SK-N-SH (cell line): ENCODE results near the gene MTCL3.

ENCODE experiments used
- CTCF ChIA-PET: fragments of 300-600, 350-600 bp; formaldehyde crosslinking; extraction: SDS; loops from one replicate; lab custom pipeline; 2021; lab: Yijun Ruan, JAX
- POLR2A ChIA-PET: fragments of 350-600 bp; sonication (Branson Sonifier 250); formaldehyde crosslinking; extraction: SDS; loops from one replicate; lab custom pipeline; 2020; ENCODE audit warnings: antibody characterized with exemption, inconsistent platforms; lab: Yijun Ruan, JAX
- DNase-seq: peaks from one replicate; pipeline ENCODE4 v3.0.0; 2012
- H2AFZ ChIP-seq: fragments of 200-600 bp; sonication (generic); 2 replicates; pipeline ENCODE4 v1.8.1; 2016; ENCODE audit warnings: antibody characterized with exemption, mild to moderate bottlenecking, low read depth
- H3F3A ChIP-seq: fragments of 200-600 bp; sonication (generic); replicated peaks from 2 replicates; pipeline ENCODE3; 2016; ENCODE audit warnings: antibody characterized with exemption, mild to moderate bottlenecking; ENCODE audit not compliant: insufficient read depth
- H3K27ac ChIP-seq, 2 experiments: fragments of 200-500 bp in 1 of 2; fragments of 200-600 bp in 1 of 2; sonication (Bioruptor generic) in 1 of 2; sonication (generic), shearing (Covaris generic) in 1 of 2; 2 replicates each; pipeline versions ENCODE4 v1.5.1 to v1.6.1; 2014 to 2016; ENCODE audit warnings: low read depth in 2 of 2, inconsistent platforms in 1 of 2, low read length in 1 of 2, mild to moderate bottlenecking in 1 of 2, mixed read lengths in 1 of 2
- H3K27me3 ChIP-seq: fragments of 200-600 bp; sonication (generic), shearing (Covaris generic); 2 replicates; pipeline ENCODE4 v1.6.1; 2016; ENCODE audit warnings: mixed run types; ENCODE audit not compliant: insufficient read depth
- H3K36me3 ChIP-seq, 2 experiments: fragments of 200-500 bp in 1 of 2; fragments of 200-600 bp in 1 of 2; sonication (Bioruptor generic) in 1 of 2; sonication (generic) in 1 of 2; replicated peaks in 1 of 2; 2 replicates each; pipeline versions ENCODE3 to v1.5.1; 2014 to 2016; ENCODE audit warnings: low read length in 1 of 2, mild to moderate bottlenecking in 1 of 2; ENCODE audit not compliant: insufficient read depth in 2 of 2, control insufficient read depth in 1 of 2
- H3K4me1 ChIP-seq, 2 experiments: fragments of 200-500 bp in 1 of 2; fragments of 200-600 bp in 1 of 2; sonication (Bioruptor generic) in 1 of 2; sonication (generic), shearing (Covaris generic) in 1 of 2; 2 replicates each; pipeline versions ENCODE4 v1.5.1 to v1.6.1; 2014 to 2016; ENCODE audit warnings: low read depth in 1 of 2, low read length in 1 of 2, mixed run types in 1 of 2; ENCODE audit not compliant: insufficient read depth in 2 of 2, control insufficient read depth in 1 of 2
- H3K4me2 ChIP-seq: fragments of 200-600 bp; sonication (generic), shearing (Covaris generic); 2 replicates; pipeline ENCODE4 v1.6.1; 2017; ENCODE audit warnings: mixed run types
- H3K4me3 ChIP-seq, 2 experiments: fragments of 200-500 bp in 1 of 2; fragments of 200-600 bp in 1 of 2; sonication (Bioruptor generic) in 1 of 2; sonication (generic), shearing (Covaris generic) in 1 of 2; 2 replicates each; pipeline versions ENCODE4 v1.5.1 to v1.8.1; 2014 to 2016; ENCODE audit warnings: low read depth in 2 of 2, inconsistent platforms in 1 of 2, low read length in 1 of 2, mild to moderate bottlenecking in 1 of 2, mixed read lengths in 1 of 2, moderate library complexity in 1 of 2
- H3K79me2 ChIP-seq: fragments of 200-600 bp; sonication (generic); 2 replicates; pipeline ENCODE4 v1.8.1; 2017; ENCODE audit warnings: mild to moderate bottlenecking; ENCODE audit not compliant: insufficient read depth
- H3K9ac ChIP-seq: fragments of 200-600 bp; sonication (generic); 2 replicates; pipeline ENCODE4 v1.6.1; 2017; ENCODE audit warnings: mixed run types
- H3K9me2 ChIP-seq: fragments of 200-600 bp; sonication (generic); 2 replicates; pipeline ENCODE4 v1.6.1; 2017; ENCODE audit warnings: mixed run types
- H3K9me3 ChIP-seq: fragments of 200-600 bp; sonication (generic); 2 replicates; pipeline ENCODE4 v1.6.1; 2017; ENCODE audit warnings: mixed run types, mild to moderate bottlenecking, moderate library complexity
- H4K20me1 ChIP-seq: fragments of 200-600 bp; sonication (generic); 2 replicates; pipeline ENCODE4 v1.6.1; 2017; ENCODE audit warnings: mild to moderate bottlenecking, mixed run types; ENCODE audit not compliant: insufficient read depth
- CHD2 ChIP-seq: fragments of 150-350 bp; IDR thresholded peaks from 2 replicates; pipeline ENCODE4 v1.6.1; 2018; ENCODE audit warnings: low read length; ENCODE audit not compliant: partially characterized antibody
- EP300 ChIP-seq, 2 experiments: IDR thresholded peaks; 2 replicates each; pipeline versions ENCODE4 v1.4.0 to v1.6.1; 2012; ENCODE audit warnings: borderline replicate concordance in 1 of 2, low read depth in 1 of 2, low read length in 1 of 2
- GABPA ChIP-seq: IDR thresholded peaks from 2 replicates; pipeline ENCODE4 v1.4.0; 2012; ENCODE audit warnings: low read depth, mild to moderate bottlenecking
- GATA2 ChIP-seq: sonication (generic); formaldehyde crosslinking; IDR thresholded peaks from 2 replicates; pipeline ENCODE4 v1.5.0; 2020; ENCODE audit warnings: mild to moderate bottlenecking, missing genetic modification reagents
- JUND ChIP-seq: IDR thresholded peaks from 2 replicates; pipeline ENCODE4 v1.4.0; 2012
- MEF2A ChIP-seq: IDR thresholded peaks from 2 replicates; pipeline ENCODE4 v1.4.0; 2012; ENCODE audit warnings: low read depth, borderline replicate concordance
- MXI1 ChIP-seq: IDR thresholded peaks from 2 replicates; pipeline ENCODE4 v1.6.1; 2012; ENCODE audit warnings: mild to moderate bottlenecking, low read depth, low read length, improper control_type of control experiment
- NFIC ChIP-seq: IDR thresholded peaks from 2 replicates; pipeline ENCODE4 v1.4.0; 2012; ENCODE audit warnings: borderline replicate concordance
- RCOR1 ChIP-seq: fragments of 150-350 bp; IDR thresholded peaks from 2 replicates; pipeline ENCODE4 v1.6.1; 2017; ENCODE audit warnings: antibody characterized with exemption, low read length
- RFX5 ChIP-seq: IDR thresholded peaks from 2 replicates; pipeline ENCODE4 v1.6.1; 2012; ENCODE audit warnings: mild to moderate bottlenecking, improper control_type of control experiment, low read length
- RXRA ChIP-seq: IDR thresholded peaks from 2 replicates; pipeline ENCODE4 v1.4.0; 2012; ENCODE audit warnings: low read depth, mild to moderate bottlenecking, borderline replicate concordance
- SIN3A ChIP-seq: IDR thresholded peaks from 2 replicates; pipeline ENCODE4 v1.6.1; 2012; ENCODE audit warnings: low read depth, mild to moderate bottlenecking, low read length, moderate library complexity, borderline replicate concordance
- SMC3 ChIP-seq: IDR thresholded peaks from 2 replicates; pipeline ENCODE4 v1.6.1; 2012; ENCODE audit warnings: low read depth, low read length, improper control_type of control experiment
- TAF1 ChIP-seq: IDR thresholded peaks from 2 replicates; pipeline ENCODE4 v1.6.1; 2012; ENCODE audit warnings: low read depth, mild to moderate bottlenecking, low read length, moderate library complexity, borderline replicate concordance
- TCF12 ChIP-seq: IDR thresholded peaks from 2 replicates; pipeline ENCODE4 v1.4.0; 2012
- WGBS: methylation state at CpG from one replicate; pipeline ENCODE4 v1.1.6; 2017; ENCODE audit warnings: low lambda C conversion rate; 5-methylcytosine and 5-hydroxymethylcytosine counted together
- TF ChIP-seq, protein P1 (sequence below): IDR thresholded peaks from 2 replicates; pipeline ENCODE4 v1.4.0; 2012; ENCODE audit warnings: low read depth, borderline replicate concordance
- TF ChIP-seq, protein P2 (sequence below): fragments of 200-600 bp; sonication (generic); IDR thresholded peaks from 2 replicates; pipeline ENCODE4 v1.6.1; 2017; ENCODE audit warnings: antibody characterized with exemption, mild to moderate bottlenecking, moderate library complexity
- TF ChIP-seq, protein P3 (sequence below): fragments of 150-350 bp; IDR thresholded peaks from 2 replicates; pipeline ENCODE4 v1.6.1; 2016; ENCODE audit warnings: mild to moderate bottlenecking, low read depth, low read length

MTCL3 gene

DNA sequence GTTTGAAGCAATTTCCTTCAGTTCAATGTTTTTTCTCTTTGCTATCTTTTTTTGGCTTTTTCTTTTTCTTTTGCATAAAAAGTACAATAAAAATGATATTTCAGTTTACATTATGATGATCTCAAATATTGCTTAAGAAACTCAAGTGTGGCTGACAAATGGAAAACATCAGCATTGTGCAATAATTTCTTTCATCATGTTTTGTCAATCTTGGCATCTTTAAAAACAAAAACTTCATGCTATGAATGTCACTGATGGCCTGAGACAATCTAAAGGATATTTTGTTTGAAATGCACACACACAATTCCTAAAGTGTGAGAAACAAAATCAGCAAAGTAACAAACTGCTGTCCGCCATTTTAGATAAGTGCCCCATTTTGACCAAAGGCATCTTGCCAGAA lies 13.9 kb upstream of the MTCL3 start:
- peaks cover 5% of the 10 kb centered on the region; the same call in 1 of the 2 replicates for H3K9me2 ChIP-seq
- no peaks in the 10 kb centered on the region for H4K20me1 ChIP-seq
- no peak overlapping the region for H3K27ac ChIP-seq
- H3K4me2 ChIP-seq, result no peak overlapping the region
- no peaks in the 10 kb centered on the region for H3K9me3 ChIP-seq
- no peaks in the 10 kb centered on the region for H3F3A ChIP-seq
- H3K36me3 ChIP-seq, result no peaks in the 10 kb centered on the region
- peaks cover 7% of the 10 kb centered on the region; the same call in 1 of the 2 replicates for H3K27me3 ChIP-seq
- ChIA-PET CTCF (interaction anchor here (0.8 kb wide), 1 partner anchor 10 kb away, joined by 3 read pairs; no protein-coding TSS in a partner anchor), POLR2A (no interaction called here)
- no peaks in the 10 kb centered on the region for H3K79me2 ChIP-seq
- DNase-seq, result no peak
- 100% methylated on average over 1 of the region's 1 CpG for WGBS
- no peak overlapping the region for H3K9ac ChIP-seq
- no peaks in the 10 kb centered on the region for H3K4me1 ChIP-seq
- no peak for TF ChIP-seq GABPA
- no peak for TF ChIP-seq SMC3
- no peak for TF ChIP-seq TAF1
- TF ChIP-seq CHD2, result no peak
- TF ChIP-seq, protein P1, sequence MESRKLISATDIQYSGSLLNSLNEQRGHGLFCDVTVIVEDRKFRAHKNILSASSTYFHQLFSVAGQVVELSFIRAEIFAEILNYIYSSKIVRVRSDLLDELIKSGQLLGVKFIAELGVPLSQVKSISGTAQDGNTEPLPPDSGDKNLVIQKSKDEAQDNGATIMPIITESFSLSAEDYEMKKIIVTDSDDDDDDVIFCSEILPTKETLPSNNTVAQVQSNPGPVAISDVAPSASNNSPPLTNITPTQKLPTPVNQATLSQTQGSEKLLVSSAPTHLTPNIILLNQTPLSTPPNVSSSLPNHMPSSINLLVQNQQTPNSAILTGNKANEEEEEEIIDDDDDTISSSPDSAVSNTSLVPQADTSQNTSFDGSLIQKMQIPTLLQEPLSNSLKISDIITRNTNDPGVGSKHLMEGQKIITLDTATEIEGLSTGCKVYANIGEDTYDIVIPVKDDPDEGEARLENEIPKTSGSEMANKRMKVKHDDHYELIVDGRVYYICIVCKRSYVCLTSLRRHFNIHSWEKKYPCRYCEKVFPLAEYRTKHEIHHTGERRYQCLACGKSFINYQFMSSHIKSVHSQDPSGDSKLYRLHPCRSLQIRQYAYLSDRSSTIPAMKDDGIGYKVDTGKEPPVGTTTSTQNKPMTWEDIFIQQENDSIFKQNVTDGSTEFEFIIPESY, result no peak
- TF ChIP-seq MXI1, result no peak
- no peak for TF ChIP-seq SIN3A
- no peak for TF ChIP-seq GATA2 (CRISPR knock-in tag)
- TF ChIP-seq TCF12, result no peak
- TF ChIP-seq NFIC, result no peak
- TF ChIP-seq, protein P2, sequence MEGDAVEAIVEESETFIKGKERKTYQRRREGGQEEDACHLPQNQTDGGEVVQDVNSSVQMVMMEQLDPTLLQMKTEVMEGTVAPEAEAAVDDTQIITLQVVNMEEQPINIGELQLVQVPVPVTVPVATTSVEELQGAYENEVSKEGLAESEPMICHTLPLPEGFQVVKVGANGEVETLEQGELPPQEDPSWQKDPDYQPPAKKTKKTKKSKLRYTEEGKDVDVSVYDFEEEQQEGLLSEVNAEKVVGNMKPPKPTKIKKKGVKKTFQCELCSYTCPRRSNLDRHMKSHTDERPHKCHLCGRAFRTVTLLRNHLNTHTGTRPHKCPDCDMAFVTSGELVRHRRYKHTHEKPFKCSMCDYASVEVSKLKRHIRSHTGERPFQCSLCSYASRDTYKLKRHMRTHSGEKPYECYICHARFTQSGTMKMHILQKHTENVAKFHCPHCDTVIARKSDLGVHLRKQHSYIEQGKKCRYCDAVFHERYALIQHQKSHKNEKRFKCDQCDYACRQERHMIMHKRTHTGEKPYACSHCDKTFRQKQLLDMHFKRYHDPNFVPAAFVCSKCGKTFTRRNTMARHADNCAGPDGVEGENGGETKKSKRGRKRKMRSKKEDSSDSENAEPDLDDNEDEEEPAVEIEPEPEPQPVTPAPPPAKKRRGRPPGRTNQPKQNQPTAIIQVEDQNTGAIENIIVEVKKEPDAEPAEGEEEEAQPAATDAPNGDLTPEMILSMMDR, result no peak
- TF ChIP-seq RFX5, result no peak
- no peak for TF ChIP-seq JUND
- no peak for TF ChIP-seq EP300 (IDR thresholded peaks at IDR 0.05; ENCODE audit: borderline replicate concordance in 1 of 2, low read depth in 1 of 2, low read length in 1 of 2)
- TF ChIP-seq, protein P3, sequence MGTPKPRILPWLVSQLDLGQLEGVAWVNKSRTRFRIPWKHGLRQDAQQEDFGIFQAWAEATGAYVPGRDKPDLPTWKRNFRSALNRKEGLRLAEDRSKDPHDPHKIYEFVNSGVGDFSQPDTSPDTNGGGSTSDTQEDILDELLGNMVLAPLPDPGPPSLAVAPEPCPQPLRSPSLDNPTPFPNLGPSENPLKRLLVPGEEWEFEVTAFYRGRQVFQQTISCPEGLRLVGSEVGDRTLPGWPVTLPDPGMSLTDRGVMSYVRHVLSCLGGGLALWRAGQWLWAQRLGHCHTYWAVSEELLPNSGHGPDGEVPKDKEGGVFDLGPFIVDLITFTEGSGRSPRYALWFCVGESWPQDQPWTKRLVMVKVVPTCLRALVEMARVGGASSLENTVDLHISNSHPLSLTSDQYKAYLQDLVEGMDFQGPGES, result no peak
- TF ChIP-seq MEF2A, result no peak
- TF ChIP-seq RCOR1, result no peak
- no peak for TF ChIP-seq RXRA
- H3K4me3 ChIP-seq, result no peak overlapping the region
- no peak overlapping the region for H2AFZ ChIP-seq
